NCI-H128 (cell line): Measurements from ENCODE around the gene MUC5AC.
"Not testable (repeated sequence)": the region's sequence is repeated elsewhere in the genome, so short reads cannot be mapped to it uniquely, and the experiment has no call there.

ENCODE experiments used
- DNase-seq: peaks from one replicate; lab custom pipeline; 2025; ENCODE audit not compliant: unreplicated experiment; lab: John Stamatoyannopoulos, UW

Gene MUC5AC

GRCh38 chr11:1234054-1234720 lies 76.4 kb downstream of the MUC5AC start:
- no peak for DNase-seq

DNA sequence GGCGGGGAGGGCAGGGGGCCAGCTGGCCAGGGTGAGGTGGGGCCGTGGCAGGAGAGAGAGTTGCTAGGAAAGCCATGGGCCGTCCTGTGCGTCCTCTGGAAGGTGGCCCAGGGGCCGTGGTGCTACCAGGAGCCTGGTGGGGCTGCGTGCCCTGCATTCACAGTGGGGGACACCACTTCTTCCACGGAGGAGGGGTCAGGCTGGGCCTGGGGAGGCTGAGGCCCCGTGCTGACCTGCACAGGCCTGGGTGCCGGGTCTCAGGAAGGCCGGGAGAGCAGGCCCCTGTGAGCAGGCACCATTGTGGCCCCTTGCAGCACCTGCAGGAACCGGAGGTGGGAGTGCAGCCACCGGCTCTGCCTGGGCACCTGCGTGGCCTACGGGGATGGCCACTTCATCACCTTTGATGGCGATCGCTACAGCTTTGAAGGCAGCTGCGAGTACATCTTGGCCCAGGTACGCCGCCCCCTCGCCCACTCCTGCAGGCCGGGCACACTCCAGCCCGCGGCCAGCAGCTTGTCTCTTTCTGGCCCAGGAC lies 77.1 kb downstream of the MUC5AC start:
- no peak for DNase-seq

DNA sequence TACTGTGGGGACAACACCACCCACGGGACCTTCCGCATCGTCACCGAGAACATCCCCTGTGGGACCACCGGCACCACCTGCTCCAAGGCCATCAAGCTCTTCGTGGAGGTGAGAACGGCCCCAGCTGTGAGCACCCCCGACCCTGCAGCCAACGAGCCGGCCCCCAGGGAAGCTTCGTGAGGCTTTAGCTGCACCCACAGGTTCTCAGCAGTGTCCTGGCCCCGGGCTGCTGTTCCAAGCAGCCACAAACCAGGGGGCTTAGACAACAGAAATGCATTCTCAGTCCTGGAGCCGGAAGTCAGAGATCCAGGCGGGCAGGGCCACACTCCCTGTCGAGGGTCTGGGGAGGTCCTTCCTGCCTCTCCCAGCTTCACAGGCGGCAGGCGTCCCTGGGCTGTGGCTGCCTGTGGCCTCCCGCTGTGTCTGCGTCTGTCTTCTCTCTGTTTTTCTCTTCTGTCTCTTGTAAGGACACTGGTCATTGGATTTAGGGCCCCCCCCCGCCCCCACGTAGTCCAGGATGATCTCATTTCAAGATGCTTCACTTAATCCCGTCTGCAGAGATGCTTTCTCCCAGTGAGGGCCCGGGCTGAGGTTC lies 77.7 kb downstream of the MUC5AC start:
- no peak for DNase-seq

DNA sequence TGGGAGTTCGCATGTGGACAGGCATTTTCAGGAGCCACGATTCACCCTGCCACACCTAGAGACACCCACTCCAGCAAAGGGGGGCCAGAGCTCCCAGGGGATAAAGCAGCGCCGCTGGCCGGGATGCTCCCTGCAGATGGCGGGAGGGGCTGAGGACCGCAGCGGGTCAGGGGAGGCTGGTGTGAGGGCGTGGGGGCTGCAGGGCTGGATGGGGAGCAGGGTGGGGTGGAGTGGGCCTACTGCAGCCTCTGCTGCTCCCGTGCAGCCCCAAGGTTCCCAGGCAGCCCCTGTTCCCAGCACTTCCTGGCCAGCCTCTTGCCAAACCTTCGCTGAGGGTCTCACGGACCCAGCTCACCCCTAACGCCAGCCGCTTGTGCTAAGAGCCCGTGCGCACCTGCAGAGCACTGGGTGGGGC lies 78.2 kb downstream of the MUC5AC start:
- no peak for DNase-seq

- no peak for DNase-seq
These were observed 78.8 kb downstream of the MUC5AC start for GRCh38 chr11:1236316-1237127.

- no peak for DNase-seq
These were observed 79.4 kb downstream of the MUC5AC start for GRCh38 chr11:1237128-1237580.

GRCh38 chr11:1237851-1238250 lies 80.1 kb downstream of the MUC5AC start:
- DNase-seq: no peak

- no peak for DNase-seq
These were observed 81.2 kb downstream of the MUC5AC start for GRCh38 chr11:1238767-1239595.

DNA sequence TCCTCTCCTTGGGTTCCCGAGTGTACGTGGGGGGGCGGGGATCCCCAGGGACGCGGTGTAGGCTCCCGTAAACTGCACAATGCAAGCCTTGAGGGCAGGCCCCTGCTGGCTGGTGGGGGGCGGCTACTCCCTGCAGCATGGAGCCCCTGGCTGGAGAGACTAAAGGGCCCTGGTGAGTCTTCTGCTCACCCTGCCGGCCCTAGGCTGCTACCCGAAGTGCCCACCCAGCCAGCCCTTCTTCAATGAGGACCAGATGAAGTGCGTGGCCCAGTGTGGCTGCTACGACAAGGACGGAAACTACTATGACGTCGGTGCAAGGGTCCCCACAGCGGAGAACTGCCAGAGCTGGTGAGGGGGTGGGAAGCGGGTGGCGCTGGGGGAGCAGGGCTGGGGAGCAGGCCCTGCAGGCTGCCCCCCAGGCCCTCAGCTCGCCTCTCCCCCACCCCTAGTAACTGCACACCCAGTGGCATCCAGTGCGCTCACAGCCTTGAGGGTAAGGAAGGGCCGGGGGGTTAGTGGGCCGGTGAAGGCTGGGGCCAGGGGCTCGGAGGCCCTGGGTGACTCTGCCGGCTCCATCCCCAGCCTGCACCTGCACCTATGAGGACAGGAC lies 81.9 kb downstream of the MUC5AC start:
- no peak for DNase-seq

DNA sequence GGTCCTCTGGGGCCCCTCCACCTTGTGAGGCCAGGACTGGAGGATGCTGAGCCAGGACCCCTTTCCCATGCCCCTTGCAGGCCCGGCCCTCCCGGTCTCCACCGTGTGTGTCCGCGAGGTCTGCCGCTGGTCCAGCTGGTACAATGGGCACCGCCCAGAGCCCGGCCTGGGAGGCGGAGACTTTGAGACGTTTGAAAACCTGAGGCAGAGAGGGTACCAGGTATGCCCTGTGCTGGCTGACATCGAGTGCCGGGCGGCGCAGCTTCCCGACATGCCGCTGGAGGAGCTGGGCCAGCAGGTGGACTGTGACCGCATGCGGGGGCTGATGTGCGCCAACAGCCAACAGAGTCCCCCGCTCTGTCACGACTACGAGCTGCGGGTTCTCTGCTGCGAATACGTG lies 83.0 kb downstream of the MUC5AC start:
- DNase-seq: no peak

GRCh38 chr11:1241706-1242105 lies 84.0 kb downstream of the MUC5AC start:
- no peak for DNase-seq

DNA sequence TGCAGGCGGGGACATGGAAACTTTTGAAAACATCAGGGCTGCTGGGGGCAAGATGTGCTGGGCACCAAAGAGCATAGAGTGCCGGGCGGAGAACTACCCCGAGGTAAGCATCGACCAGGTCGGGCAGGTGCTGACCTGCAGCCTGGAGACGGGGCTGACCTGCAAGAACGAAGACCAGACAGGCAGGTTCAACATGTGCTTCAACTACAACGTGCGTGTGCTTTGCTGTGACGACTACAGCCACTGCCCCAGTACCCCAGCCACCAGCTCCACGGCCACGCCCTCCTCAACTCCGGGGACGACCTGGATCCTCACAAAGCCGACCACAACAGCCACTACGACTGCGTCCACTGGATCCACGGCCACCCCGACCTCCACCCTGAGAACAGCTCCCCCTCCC lies 84.5 kb downstream of the MUC5AC start:
- DNase-seq: no peak

GRCh38 chr11:1242751-1243150 lies 85.0 kb downstream of the MUC5AC start:
- not testable (repeated sequence) for DNase-seq

DNA sequence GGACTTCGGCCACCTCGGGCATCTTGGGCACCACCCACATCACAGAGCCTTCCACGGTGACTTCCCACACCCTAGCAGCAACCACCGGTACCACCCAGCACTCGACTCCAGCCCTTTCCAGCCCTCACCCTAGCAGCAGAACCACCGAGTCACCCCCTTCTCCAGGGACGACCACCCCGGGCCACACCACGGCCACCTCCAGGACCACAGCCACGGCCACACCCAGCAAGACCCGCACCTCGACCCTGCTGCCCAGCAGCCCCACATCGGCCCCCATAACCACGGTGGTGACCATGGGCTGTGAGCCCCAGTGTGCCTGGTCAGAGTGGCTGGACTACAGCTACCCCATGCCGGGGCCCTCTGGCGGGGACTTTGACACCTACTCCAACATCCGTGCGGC lies 85.8 kb downstream of the MUC5AC start:
- DNase-seq: not testable (repeated sequence)

GRCh38 chr11:1244557-1244956 lies 86.8 kb downstream of the MUC5AC start:
- DNase-seq: not testable (repeated sequence)

- not testable (repeated sequence) for DNase-seq
These were observed 88.0 kb downstream of the MUC5AC start for GRCh38 chr11:1245717-1246116.

DNA sequence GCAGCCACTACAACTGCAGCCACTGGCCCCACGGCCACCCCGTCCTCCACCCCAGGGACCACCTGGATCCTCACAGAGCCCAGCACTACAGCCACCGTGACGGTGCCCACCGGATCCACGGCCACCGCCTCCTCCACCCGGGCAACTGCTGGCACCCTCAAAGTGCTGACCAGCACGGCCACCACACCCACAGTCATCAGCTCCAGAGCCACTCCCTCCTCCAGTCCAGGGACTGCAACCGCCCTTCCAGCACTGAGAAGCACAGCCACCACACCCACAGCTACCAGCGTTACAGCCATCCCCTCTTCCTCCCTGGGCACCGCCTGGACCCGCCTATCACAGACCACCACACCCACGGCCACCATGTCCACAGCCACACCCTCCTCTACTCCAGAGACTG lies 88.5 kb downstream of the MUC5AC start:
- DNase-seq: not testable (repeated sequence)

GRCh38 chr11:1247026-1247425 lies 89.3 kb downstream of the MUC5AC start:
- DNase-seq: not testable (repeated sequence)

DNA sequence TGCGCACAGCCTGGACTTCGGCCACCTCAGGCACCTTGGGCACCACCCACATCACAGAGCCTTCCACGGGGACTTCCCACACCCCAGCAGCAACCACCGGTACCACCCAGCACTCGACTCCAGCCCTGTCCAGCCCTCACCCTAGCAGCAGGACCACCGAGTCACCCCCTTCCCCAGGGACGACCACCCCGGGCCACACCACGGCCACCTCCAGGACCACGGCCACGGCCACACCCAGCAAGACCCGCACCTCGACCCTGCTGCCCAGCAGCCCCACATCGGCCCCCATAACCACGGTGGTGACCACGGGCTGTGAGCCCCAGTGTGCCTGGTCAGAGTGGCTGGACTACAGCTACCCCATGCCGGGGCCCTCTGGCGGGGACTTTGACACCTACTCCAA lies 91.2 kb downstream of the MUC5AC start:
- not testable (repeated sequence) for DNase-seq

GRCh38 chr11:1250411-1250810 lies 92.7 kb downstream of the MUC5AC start:
- not testable (repeated sequence) for DNase-seq
